HepG2 (cell line): Measurements from ENCODE around the gene GRB2. TPM values are rescaled to one million over a fixed set of nuclear protein-coding genes. Genes with fewer than 3 reads are reported as not detected.
A peak's percentile ranks its signal among the peaks of the same experiment; 100 is the strongest.

Experiments
- ATF1 ChIP-seq: IDR thresholded peaks from 2 replicates; pipeline ENCODE4 v1.6.1; 2016; ENCODE audit warnings: mild to moderate bottlenecking, control low read depth
- ATM ChIP-seq: fragments of 450-650 bp; IDR thresholded peaks from 2 replicates; pipeline ENCODE4 v1.7.1; 2017; ENCODE audit warnings: mild to moderate bottlenecking, borderline replicate concordance
- KAT7 ChIP-seq: IDR thresholded peaks from 2 replicates; pipeline ENCODE4 v1.6.1; 2018; ENCODE audit warnings: borderline replicate concordance, missing compliant biosample characterization
- NKX3-1 ChIP-seq: sonication (generic); formaldehyde crosslinking; IDR thresholded peaks from 2 replicates; pipeline ENCODE4 v1.5.0; 2020; ENCODE audit warnings: missing genetic modification reagents
- PITX1 ChIP-seq: sonication (generic); formaldehyde crosslinking; IDR thresholded peaks from 2 replicates; pipeline ENCODE4 v1.5.1; 2020; ENCODE audit warnings: mild to moderate bottlenecking, missing genetic modification reagents
- RBM22 ChIP-seq: fragments of 200-400 bp; formaldehyde crosslinking; optimal IDR thresholded peaks from 2 replicates; pipeline ENCODE3; 2017; ENCODE audit warnings: mild to moderate bottlenecking, low read length, moderate library complexity
- RXRB ChIP-seq: IDR thresholded peaks from 2 replicates; pipeline ENCODE4 v1.6.1; 2016; ENCODE audit warnings: borderline replicate concordance, missing genetic modification reagents, missing compliant biosample characterization
- SMAD3 ChIP-seq: sonication (generic); formaldehyde crosslinking; IDR thresholded peaks from 2 replicates; pipeline ENCODE4 v1.4.0; 2020; ENCODE audit warnings: missing genetic modification reagents
- SRY ChIP-seq: sonication (generic); formaldehyde crosslinking; IDR thresholded peaks from 2 replicates; pipeline ENCODE4 v1.8.0; 2022; ENCODE audit warnings: mild to moderate bottlenecking, missing genetic modification reagents
- TAF1 ChIP-seq: sonication (generic); formaldehyde crosslinking; IDR thresholded peaks from 2 replicates; pipeline ENCODE4 v1.4.0; 2020; ENCODE audit warnings: missing genetic modification reagents
- ZBTB7A ChIP-seq: sonication (generic); formaldehyde crosslinking; IDR thresholded peaks from 2 replicates; pipeline ENCODE4 v1.8.0; 2022; ENCODE audit warnings: mild to moderate bottlenecking, missing genetic modification reagents
- ZNF670 ChIP-seq: sonication (generic); formaldehyde crosslinking; IDR thresholded peaks from 2 replicates; pipeline ENCODE4 v1.8.0; 2022; ENCODE audit warnings: mild to moderate bottlenecking, missing genetic modification reagents, borderline replicate concordance
- polyA plus RNA-seq, 8 experiments: library from polyadenylated mRNA; depleted of rRNA in 3 of 8; stranded (reverse) in 7 of 8; unstranded in 1 of 8; fragments of >200 nt; fragmentation: Illumina TruSeq in 4 of 8; extraction: Trizol in 4 of 8; gene quantifications; 2 replicates each; pipeline versions ENCODE4 v1.2.1 to v1.2.3, GENCODE V29; 2011 to 2016; ENCODE audit warnings: low read depth in 4 of 8, missing spikeins in 1 of 8, mixed read lengths in 1 of 8; ENCODE audit not compliant: insufficient read depth in 1 of 8
- total RNA-seq, 5 experiments: library from RNA; depleted of rRNA; stranded (reverse); fragments of >200 nt; fragmentation: Illumina TruSeq; extraction: Trizol; gene quantifications; 2 replicates each; pipeline ENCODE4 v1.2.3, GENCODE V29; 2016; ENCODE audit warnings: low read depth in 1 of 5
- TF ChIP-seq, protein P1 (sequence below): sonication (generic); formaldehyde crosslinking; IDR thresholded peaks from 2 replicates; pipeline ENCODE4 v1.9.0; 2021; ENCODE audit warnings: missing genetic modification reagents, borderline replicate concordance
- TF ChIP-seq, protein P2 (sequence below): sonication (generic); formaldehyde crosslinking; IDR thresholded peaks from 2 replicates; pipeline ENCODE4 v1.8.1; 2023; ENCODE audit warnings: mild to moderate bottlenecking, missing genetic modification reagents
- TF ChIP-seq, protein P3 (sequence below): sonication (generic); formaldehyde crosslinking; IDR thresholded peaks from 2 replicates; pipeline ENCODE4 v1.5.0; 2020; ENCODE audit warnings: missing genetic modification reagents
- TF ChIP-seq, protein P4 (sequence below): sonication (generic); formaldehyde crosslinking; IDR thresholded peaks from 2 replicates; pipeline ENCODE4 v1.4.0; 2020; ENCODE audit warnings: mild to moderate bottlenecking, low read depth, missing genetic modification reagents
- TF ChIP-seq, protein P5 (sequence below), 2 experiments: fragments of 450-650 bp in 1 of 2; sonication (generic) in 1 of 2; formaldehyde crosslinking; IDR thresholded peaks; 2 replicates each; pipeline versions ENCODE4 v1.5.0 to v1.8.0; 2020 to 2022; ENCODE audit warnings: mild to moderate bottlenecking in 1 of 2, missing genetic modification reagents in 1 of 2
- TF ChIP-seq, protein P6 (sequence below): sonication (generic); formaldehyde crosslinking; IDR thresholded peaks from 2 replicates; pipeline ENCODE4 v1.8.0; 2022; ENCODE audit warnings: low read depth, missing genetic modification reagents

The GRB2 gene
- total and polyA plus RNA-seq, 2 of the 13 experiments (the other 11 are each of a cell fraction or from before 2014, with no cell fraction given), result 84.6 to 92.3 TPM

DNA sequence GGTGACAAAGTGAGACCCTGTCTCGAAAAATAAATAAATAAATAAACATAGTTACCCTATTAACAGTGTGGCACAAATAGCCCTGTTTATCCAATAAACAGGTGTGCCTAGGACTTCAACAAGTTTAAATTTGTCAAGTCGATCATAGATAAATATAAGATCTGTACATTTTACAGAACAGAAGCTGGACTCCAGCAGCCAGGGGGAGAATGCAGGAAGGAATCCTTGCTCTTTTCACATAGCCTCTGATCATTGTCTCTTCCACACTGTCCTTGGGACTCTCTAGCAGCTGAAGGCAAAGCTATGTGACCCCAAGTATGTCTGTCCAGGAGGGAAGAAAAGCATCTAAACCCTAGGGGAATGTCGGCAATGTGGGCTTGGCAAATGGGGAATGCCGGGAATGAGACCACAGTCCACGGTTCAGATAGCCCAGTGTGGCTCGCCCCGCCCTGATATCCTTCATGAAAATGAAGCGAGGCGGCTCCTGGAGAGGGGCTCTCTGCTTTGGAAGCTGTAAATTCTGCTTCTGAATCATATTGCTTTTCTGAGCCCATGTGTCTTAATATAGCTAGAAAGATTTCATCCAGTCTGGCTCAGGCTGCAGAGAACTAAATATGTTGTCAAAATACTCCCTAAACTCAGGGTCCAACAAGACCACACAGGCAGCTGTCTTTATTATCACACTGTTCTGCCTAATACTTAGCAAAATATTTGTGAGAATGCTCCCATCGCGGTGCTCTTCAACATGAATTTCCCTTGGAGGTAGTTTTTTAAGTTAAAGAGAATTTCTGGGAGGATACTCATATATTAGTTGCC is 24.9 kb upstream of the GRB2 start (continued):
- TF ChIP-seq, protein P1, sequence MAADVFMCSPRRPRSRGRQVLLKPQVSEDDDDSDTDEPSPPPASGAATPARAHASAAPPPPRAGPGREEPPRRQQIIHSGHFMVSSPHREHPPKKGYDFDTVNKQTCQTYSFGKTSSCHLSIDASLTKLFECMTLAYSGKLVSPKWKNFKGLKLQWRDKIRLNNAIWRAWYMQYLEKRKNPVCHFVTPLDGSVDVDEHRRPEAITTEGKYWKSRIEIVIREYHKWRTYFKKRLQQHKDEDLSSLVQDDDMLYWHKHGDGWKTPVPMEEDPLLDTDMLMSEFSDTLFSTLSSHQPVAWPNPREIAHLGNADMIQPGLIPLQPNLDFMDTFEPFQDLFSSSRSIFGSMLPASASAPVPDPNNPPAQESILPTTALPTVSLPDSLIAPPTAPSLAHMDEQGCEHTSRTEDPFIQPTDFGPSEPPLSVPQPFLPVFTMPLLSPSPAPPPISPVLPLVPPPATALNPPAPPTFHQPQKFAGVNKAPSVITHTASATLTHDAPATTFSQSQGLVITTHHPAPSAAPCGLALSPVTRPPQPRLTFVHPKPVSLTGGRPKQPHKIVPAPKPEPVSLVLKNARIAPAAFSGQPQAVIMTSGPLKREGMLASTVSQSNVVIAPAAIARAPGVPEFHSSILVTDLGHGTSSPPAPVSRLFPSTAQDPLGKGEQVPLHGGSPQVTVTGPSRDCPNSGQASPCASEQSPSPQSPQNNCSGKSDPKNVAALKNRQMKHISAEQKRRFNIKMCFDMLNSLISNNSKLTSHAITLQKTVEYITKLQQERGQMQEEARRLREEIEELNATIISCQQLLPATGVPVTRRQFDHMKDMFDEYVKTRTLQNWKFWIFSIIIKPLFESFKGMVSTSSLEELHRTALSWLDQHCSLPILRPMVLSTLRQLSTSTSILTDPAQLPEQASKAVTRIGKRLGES, result 0 out of 2 replicates have a peak, but pooled peaks have one; percentile 70
- no peak for TF ChIP-seq ATF1 (CRISPR knock-in tag)
- TF ChIP-seq, protein P2, sequence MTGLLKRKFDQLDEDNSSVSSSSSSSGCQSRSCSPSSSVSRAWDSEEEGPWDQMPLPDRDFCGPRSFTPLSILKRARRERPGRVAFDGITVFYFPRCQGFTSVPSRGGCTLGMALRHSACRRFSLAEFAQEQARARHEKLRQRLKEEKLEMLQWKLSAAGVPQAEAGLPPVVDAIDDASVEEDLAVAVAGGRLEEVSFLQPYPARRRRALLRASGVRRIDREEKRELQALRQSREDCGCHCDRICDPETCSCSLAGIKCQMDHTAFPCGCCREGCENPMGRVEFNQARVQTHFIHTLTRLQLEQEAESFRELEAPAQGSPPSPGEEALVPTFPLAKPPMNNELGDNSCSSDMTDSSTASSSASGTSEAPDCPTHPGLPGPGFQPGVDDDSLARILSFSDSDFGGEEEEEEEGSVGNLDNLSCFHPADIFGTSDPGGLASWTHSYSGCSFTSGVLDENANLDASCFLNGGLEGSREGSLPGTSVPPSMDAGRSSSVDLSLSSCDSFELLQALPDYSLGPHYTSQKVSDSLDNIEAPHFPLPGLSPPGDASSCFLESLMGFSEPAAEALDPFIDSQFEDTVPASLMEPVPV (CRISPR knock-in tag), result peak; percentile 68
- TF ChIP-seq PITX1 (CRISPR knock-in tag), result peak; percentile 63; the same call in 1 of the 2 replicates
- TF ChIP-seq RXRB (CRISPR knock-in tag), result peak; percentile 79
- no peak for TF ChIP-seq ZNF670 (CRISPR knock-in tag)
- TF ChIP-seq, protein P3, sequence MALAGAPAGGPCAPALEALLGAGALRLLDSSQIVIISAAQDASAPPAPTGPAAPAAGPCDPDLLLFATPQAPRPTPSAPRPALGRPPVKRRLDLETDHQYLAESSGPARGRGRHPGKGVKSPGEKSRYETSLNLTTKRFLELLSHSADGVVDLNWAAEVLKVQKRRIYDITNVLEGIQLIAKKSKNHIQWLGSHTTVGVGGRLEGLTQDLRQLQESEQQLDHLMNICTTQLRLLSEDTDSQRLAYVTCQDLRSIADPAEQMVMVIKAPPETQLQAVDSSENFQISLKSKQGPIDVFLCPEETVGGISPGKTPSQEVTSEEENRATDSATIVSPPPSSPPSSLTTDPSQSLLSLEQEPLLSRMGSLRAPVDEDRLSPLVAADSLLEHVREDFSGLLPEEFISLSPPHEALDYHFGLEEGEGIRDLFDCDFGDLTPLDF (CRISPR knock-in tag), result no peak
- TF ChIP-seq, protein P4, sequence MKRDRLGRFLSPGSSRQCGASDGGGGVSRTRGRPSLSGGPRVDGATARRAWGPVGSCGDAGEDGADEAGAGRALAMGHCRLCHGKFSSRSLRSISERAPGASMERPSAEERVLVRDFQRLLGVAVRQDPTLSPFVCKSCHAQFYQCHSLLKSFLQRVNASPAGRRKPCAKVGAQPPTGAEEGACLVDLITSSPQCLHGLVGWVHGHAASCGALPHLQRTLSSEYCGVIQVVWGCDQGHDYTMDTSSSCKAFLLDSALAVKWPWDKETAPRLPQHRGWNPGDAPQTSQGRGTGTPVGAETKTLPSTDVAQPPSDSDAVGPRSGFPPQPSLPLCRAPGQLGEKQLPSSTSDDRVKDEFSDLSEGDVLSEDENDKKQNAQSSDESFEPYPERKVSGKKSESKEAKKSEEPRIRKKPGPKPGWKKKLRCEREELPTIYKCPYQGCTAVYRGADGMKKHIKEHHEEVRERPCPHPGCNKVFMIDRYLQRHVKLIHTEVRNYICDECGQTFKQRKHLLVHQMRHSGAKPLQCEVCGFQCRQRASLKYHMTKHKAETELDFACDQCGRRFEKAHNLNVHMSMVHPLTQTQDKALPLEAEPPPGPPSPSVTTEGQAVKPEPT, result no peak
- no peak for TF ChIP-seq SMAD3
- TF ChIP-seq, protein P5, sequence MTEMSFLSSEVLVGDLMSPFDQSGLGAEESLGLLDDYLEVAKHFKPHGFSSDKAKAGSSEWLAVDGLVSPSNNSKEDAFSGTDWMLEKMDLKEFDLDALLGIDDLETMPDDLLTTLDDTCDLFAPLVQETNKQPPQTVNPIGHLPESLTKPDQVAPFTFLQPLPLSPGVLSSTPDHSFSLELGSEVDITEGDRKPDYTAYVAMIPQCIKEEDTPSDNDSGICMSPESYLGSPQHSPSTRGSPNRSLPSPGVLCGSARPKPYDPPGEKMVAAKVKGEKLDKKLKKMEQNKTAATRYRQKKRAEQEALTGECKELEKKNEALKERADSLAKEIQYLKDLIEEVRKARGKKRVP (CRISPR knock-in tag; IDR thresholded peaks at IDR 0.05), result no peak
- peak; percentile 38; the same call in 1 of the 2 replicates for TF ChIP-seq TAF1 (CRISPR knock-in tag)
- TF ChIP-seq SRY (CRISPR knock-in tag), result no peak
- TF ChIP-seq RBM22, result no peak
- TF ChIP-seq NKX3-1 (CRISPR knock-in tag), result no peak
- TF ChIP-seq ATM, result no peak
- TF ChIP-seq, protein P6, sequence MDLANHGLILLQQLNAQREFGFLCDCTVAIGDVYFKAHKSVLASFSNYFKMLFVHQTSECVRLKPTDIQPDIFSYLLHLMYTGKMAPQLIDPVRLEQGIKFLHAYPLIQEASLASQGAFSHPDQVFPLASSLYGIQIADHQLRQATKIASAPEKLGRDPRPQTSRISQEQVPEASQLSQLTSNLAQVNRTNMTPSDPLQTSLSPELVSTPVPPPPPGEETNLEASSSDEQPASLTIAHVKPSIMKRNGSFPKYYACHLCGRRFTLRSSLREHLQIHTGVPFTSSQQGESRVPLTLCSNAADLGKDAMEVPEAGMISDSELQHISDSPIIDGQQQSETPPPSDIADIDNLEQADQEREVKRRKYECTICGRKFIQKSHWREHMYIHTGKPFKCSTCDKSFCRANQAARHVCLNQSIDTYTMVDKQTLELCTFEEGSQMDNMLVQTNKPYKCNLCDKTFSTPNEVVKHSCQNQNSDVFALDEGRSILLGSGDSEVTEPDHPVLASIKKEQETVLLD (CRISPR knock-in tag), result no peak
- TF ChIP-seq ZBTB7A (CRISPR knock-in tag), result no peak
- TF ChIP-seq KAT7 (CRISPR knock-in tag), result no peak
